Measurements from ENCODE around the gene CDH8. TPM values are rescaled to one million over a fixed set of nuclear protein-coding genes. Genes with fewer than 3 reads are reported as not detected.

CDH8 gene
- total and polyA plus RNA-seq, 7 donors = 0.13 to 3.9 (median 0.83) TPM; not detected in 2

GRCh38 chr16:61901689-61902088 lies 134.5 kb downstream of the CDH8 start:
- Histone ChIP-seq H3K4me1 (no peaks in the 10 kb centered on the region), H3K4me3 (no peak overlapping the region), H3K27me3 (no peaks in the 10 kb centered on the region), H3K9me3 (no peaks in the 10 kb centered on the region), H3K36me3 (no peaks in the 10 kb centered on the region), H3K27ac (no peak overlapping the region)
- WGBS, 2 donors = 81 to 82% methylated on average over 1 of the region's 1 CpG
- DNase-seq = no peak
- no peak for TF ChIP-seq CTCF (IDR thresholded peaks at IDR 0.05)
- TF ChIP-seq POLR2A (IDR thresholded peaks at IDR 0.05) = no peak
- TF ChIP-seq EP300 (IDR thresholded peaks at IDR 0.05) = no peak
- TF ChIP-seq POLR2AphosphoS5 (IDR thresholded peaks at IDR 0.05) = no peak
- intact Hi-C loops (cut with DNase I) = no loop called here

GRCh38 chr16:61900482-61900881 lies 135.8 kb downstream of the CDH8 start:
- no peaks in the 10 kb centered on the region for H3K9me3 ChIP-seq
- 67% methylated on average over 1 of the region's 1 CpG for WGBS, 2 donors
- no peaks in the 10 kb centered on the region for H3K27me3 ChIP-seq
- no peaks in the 10 kb centered on the region for H3K4me1 ChIP-seq
- intact Hi-C loops (cut with DNase I) = no loop called here
- no peaks in the 10 kb centered on the region for H3K36me3 ChIP-seq
- no peak overlapping the region for H3K4me3 ChIP-seq
- no peak for DNase-seq
- no peak for TF ChIP-seq EP300 (IDR thresholded peaks at IDR 0.05)
- TF ChIP-seq CTCF (IDR thresholded peaks at IDR 0.05) = no peak
- no peak overlapping the region for H3K27ac ChIP-seq

- WGBS, 2 donors = 57 to 59% methylated on average over 3 of the region's 3 CpGs
- Histone ChIP-seq H3K27me3 (no peaks in the 10 kb centered on the region), H3K4me3 (no peak overlapping the region), H3K36me3 (no peaks in the 10 kb centered on the region), H3K4me1 (no peaks in the 10 kb centered on the region), H3K27ac (no peak overlapping the region), H3K9me3 (no peaks in the 10 kb centered on the region)
- no peak for DNase-seq
- intact Hi-C loops (cut with DNase I) = no loop called here
- no peak for TF ChIP-seq EP300 (IDR thresholded peaks at IDR 0.05)
- no peak for TF ChIP-seq POLR2AphosphoS5 (IDR thresholded peaks at IDR 0.05)
- TF ChIP-seq CTCF (IDR thresholded peaks at IDR 0.05) = no peak
- no peak for TF ChIP-seq POLR2A (IDR thresholded peaks at IDR 0.05)
Observed at GRCh38 chr16:61897657-61898056, 138.6 kb downstream of the CDH8 start.

- no peak for DNase-seq
- H3K9me3 ChIP-seq = no peaks in the 10 kb centered on the region
- no peak for TF ChIP-seq POLR2A (IDR thresholded peaks at IDR 0.05)
- no peak for TF ChIP-seq EP300 (IDR thresholded peaks at IDR 0.05)
- TF ChIP-seq CTCF (IDR thresholded peaks at IDR 0.05) = no peak
- no peak for TF ChIP-seq POLR2AphosphoS5 (IDR thresholded peaks at IDR 0.05)
- no peak overlapping the region for H3K27ac ChIP-seq
- no peaks in the 10 kb centered on the region for H3K27me3 ChIP-seq
- WGBS, 2 donors = 86 to 89% methylated on average over 2 of the region's 2 CpGs
- no peaks in the 10 kb centered on the region for H3K36me3 ChIP-seq
- H3K4me3 ChIP-seq = no peak overlapping the region
- no peaks in the 10 kb centered on the region for H3K4me1 ChIP-seq
- intact Hi-C loops (cut with DNase I) = no loop called here
Observed at GRCh38 chr16:61892531-61892930, 143.7 kb downstream of the CDH8 start.

- no peaks in the 10 kb centered on the region for H3K4me1 ChIP-seq
- WGBS, 2 donors = 70 to 85% methylated on average over 3 of the region's 3 CpGs
- TF ChIP-seq POLR2A (IDR thresholded peaks at IDR 0.05) (no peak), EP300 (IDR thresholded peaks at IDR 0.05) (no peak), POLR2AphosphoS5 (IDR thresholded peaks at IDR 0.05) (no peak), CTCF (IDR thresholded peaks at IDR 0.05) (no peak)
Observed at GRCh38 chr16:61891460-61891859, 144.8 kb downstream of the CDH8 start.

More at GRCh38 chr16:61891460-61891859, 144.8 kb downstream of the CDH8 start:
- Histone ChIP-seq H3K27ac (no peak overlapping the region), H3K4me3 (no peak overlapping the region), H3K27me3 (no peaks in the 10 kb centered on the region), H3K36me3 (no peaks in the 10 kb centered on the region), H3K9me3 (no peaks in the 10 kb centered on the region)
- no peak for DNase-seq
- intact Hi-C loops (cut with DNase I) = no loop called here
